GM21723 (cell line): ENCODE data around the gene TNFRSF13B.
"Not testable (repeated sequence)": the region's sequence is repeated elsewhere in the genome, so short reads cannot be mapped to it uniquely, and the experiment has no call there.

ENCODE experiments used
- ATAC-seq: cut with Tn5 transposase; IDR thresholded peaks from one replicate; pipeline ENCODE4 v1.9.1; 2021; ENCODE audit warnings: mild to moderate bottlenecking, moderate library complexity; ENCODE audit not compliant: unreplicated experiment

TNFRSF13B gene

DNA sequence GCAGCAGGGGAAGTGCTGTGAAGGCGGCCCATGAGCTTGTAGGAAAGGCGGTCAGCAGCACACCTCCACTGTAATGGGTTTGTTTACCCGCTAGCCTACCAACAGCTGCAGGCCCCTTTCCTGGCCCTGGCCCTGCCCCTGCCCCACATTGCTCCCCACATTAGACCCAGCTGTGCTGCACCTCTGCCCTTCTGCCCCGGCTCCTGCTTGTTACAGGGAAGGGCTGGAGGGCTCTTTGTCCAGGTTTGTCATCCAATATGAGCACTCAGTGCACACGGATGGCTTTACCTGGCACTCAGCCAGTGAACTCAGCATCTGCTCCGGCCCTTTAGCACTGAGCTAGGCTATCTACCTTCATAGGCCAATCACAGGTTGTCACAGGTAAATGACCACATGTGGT, 36.0 kb upstream of the TNFRSF13B start:
- not testable (repeated sequence) for ATAC-seq

DNA sequence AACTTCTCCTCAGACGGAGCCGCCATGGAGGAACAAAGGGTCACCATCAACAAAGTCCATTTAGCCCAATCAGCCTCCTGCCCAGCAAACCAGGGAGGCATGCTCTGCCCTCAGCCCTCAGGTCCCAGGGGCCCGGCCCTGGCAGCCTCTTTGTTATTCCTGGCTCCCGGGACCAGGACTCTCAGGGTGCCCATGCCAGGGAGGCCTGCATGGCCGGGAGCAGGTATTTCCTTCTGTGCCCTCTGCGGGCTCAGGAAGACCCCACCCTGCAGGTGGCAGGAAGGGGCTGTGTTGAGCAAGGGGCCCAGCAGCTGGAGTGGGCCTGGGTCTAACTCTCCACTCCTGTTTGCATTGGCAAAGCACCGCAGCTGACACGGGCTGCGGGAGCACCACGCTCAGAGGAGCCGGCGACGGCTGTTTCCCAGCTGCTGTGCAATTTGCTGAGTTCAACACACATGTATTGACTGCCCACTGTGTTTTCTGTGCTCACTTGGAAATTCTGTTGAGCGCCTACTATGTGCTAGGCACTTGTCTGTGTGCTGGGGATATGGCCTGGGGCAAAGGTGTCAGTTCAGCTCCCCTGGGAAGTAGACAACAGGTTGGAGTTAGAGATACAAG, 33.2 kb upstream of the TNFRSF13B start:
- not testable (repeated sequence) for ATAC-seq

DNA sequence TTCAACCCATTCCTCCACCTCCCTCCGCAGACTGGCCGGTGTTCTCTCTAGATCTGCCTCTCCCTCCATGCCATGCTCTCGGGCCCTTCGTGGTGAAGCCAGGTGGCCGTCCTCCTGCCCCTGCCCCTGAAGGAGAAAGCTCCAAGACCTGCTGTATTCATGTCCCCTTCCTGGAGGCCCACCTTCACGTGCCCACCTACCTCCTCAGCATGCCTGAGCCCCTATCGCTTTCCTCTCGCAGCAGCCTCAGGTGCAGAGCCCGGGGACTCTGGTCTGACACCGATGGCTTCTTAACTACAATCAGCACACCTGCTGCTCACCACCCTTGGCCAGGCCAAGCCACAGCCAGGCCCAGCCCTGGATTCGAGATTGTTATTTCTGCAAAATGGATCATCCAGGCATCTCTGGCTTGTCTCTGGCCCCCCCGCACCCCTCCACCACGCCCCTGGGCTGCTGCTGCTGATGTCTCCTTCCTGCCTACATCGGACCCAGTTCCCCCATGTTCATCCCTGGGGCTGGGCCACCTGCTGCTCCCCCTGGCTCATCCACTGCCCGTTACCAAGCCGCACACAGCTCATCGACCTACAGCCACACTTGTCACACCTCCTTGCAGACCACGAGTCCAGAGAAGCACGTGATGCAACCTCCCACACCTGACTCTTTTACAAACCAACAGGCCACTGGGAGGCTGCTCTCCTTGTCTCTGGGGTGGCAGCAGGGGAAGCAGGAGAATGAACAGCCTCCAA, 32.5 kb upstream of the TNFRSF13B start:
- no peak for ATAC-seq

DNA sequence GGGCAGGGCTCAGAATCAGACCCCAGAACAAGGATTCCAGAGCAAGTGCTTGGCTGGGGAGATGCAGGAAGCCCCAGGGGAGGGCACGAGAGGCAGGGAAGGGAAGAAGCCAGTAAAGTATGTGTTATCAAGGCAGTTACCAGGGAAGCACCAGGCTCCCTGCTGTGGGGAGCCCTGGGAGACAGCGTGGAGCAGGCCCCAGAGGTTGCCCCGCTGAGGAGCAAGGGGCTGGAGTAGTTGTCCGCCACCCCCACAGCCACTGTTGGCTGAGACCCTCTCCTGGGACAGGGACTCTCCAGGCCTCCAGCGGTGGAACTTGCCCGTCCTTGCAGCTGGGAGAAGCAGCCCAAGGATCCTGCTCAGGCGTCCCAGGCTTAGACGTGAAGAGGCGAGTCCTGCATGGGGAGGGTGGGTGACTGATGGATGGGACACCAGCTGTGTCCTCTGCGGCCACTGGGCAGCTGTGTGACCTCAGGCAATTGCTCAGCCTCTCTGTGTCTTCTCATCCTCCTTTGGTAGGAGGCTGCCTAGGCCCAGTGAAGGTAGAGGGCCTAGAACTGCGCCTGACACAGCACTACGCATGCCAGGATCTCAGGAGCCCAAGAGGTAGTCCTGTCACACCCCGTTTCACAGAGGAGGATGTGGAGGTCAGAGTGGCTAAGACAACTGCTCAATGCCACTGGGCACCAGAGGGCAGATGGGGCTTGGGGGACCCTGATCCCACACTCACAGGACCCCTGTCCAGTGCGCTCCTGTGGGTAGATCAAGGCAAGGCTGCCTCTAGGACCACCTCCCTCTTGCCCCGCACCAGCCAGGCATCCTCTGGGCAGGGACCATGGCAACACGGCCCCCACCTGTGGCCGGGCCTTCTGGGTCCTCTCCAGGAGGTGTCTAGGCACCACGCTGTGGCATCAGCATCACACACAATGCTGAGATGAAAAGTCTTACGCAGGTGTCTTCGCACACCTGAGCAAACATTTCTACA, 31.1 kb upstream of the TNFRSF13B start:
- not testable (repeated sequence) for ATAC-seq

DNA sequence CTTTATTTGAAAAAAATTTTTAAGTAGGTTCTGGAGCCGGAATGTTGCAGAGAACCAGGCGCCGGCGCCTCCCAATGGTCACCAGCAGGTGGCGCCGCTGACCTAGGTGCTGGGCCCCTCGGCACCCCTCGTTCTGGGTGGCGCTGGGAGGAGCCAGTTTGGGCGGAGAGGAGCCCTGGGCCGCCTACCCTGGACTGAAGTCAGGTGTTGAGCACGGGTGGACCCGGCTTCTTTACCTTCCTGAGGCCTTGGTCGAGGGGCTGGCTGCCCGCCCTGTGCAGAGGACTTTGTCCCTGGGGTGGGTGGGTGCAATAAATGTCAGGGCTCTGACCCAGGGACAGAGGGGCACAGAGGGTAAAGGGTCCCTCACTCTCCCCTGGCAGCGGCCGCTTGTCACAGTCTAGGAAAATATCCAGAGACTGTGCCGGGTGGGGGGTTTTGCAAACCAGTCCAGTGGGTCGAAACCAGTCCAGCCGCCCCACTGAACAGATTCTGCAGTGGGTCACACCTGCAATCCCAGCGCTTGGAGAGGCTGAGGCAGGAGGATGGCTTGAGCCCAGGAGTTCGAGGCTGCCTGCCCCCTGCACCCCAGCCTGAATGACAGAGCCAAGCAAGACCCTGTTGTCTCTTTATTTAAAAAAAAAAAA, 30.1 kb upstream of the TNFRSF13B start:
- no peak for ATAC-seq

DNA sequence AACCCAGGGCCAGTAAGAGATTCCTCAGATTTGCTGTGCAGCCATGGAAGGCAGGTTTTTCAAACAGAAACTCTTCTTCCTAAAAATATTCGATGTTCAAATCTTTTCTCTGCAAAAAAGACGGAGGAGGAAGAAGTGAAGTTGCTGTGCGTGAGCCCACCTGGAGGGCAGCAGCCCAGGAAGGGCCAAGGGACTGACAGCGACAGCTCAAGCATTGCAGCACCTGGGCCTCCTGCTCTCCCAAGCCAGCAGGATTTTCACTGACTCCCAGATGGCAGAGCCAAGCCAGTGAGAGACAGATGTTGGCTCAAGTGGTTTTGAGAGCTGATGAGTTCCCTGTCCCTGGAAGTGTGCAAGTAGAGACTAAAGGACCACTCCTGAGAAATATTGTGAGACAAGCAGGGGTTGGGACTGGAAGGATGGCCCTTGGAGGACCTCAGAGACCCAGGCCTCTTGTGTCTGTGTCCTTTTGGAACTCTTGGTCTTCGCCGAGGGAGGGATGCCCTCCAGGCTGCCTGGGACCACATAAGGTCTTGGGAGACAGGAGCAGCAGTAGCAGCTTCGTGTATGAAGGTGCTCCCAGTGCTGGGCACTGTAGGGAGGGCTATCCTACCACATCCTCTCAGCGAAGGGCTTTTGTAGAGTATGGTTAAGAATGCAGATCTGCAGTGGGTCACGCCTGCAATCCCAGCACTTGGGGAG, 29.3 kb upstream of the TNFRSF13B start:
- no peak for ATAC-seq

DNA sequence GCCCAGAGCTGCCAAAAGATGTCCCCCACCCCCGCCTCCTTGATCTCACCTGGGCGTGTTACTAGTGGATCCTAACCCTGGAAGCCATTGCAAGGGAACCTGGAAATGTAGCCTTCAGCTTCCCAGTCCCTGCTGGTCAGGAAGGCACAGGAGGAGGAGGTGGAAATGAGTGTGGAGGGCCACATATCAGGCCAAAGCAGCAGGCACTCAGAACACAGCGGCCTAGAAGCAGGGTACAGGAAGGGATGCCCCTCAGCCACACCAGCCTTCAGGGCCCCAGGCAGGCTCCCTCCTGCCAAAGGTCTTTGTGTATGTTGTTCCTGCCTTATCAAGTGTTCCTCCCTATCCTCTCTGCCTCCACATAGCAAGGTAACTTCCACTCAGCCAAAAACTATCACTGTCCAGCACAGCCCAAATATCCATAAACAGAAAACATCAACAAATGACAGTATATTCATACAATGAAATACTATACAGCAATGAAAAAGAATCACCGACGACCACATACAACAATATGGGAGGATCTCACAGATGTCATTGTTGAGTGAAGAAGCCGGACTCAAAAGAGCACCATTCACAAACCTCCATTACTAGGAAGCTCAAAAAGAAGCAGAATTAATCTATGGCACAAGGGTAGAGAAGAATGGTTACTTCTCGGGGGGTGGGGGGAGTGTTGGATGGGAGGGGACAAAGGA, 28.2 kb upstream of the TNFRSF13B start:
- no peak for ATAC-seq

DNA sequence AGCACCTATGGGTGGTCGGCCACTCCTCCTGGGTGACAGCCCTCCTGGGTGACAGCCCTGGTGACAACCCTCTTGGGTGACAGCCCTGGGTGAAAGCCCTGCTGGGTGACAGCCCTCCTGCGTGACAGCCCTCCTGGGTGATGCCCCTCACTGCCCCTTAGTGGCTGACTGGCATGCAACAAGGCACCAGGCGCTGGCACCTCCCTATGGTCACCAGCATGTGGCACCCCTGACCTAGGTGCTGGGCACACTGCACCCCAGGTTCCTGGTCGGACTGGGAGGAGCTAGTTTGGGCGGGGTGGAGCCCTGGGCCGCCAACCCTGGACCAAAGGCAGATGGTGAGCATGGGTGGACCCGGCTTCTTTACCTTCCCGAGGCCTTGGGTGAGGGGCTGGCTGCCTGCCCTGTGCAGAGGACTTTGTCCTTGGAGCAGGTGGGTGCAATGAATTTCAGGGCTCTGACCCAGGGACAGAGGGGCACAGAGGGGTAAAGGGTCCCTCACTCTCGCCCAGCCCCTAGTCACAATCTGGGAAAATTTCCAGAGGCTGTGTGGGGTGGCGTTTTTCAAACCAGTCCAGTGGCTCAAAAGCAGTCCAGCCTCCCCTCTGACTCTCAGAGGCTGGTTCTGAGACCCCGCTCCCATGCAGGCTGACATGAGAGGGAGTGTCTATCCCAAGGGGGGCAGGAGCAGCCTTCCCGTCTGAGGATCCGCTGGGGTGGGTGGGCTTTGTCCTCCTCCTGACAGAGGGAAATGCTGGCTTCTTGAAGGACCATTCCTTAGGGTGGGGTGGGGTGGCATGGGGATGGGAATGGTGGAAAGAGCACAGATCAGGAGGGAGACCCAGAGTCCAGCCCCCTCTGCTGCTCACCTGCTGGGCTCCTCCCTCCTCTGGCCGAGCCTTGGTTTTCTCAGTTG, 25.9 kb upstream of the TNFRSF13B start:
- ATAC-seq = peak; percentile 68

DNA sequence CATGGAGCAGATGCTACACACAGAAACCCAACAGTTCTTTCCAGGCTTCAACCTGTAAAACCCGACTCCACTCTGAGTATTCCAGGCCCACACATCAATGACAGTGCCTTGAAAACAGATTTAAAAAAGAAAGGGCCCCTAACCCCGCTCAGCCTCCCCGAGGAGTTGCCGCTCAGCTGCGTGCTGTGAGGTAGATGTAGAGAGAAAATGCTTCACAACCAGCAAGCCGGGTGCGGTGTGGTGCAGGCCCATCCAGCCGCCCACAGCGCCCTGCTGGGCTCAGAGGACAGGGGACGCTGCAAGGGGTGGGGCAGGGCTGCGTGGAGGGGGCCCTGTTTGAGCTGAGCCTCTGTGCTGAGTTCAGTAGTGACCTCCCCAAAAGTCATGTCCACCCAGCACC, 24.8 kb upstream of the TNFRSF13B start:
- ATAC-seq = not testable (repeated sequence)

DNA sequence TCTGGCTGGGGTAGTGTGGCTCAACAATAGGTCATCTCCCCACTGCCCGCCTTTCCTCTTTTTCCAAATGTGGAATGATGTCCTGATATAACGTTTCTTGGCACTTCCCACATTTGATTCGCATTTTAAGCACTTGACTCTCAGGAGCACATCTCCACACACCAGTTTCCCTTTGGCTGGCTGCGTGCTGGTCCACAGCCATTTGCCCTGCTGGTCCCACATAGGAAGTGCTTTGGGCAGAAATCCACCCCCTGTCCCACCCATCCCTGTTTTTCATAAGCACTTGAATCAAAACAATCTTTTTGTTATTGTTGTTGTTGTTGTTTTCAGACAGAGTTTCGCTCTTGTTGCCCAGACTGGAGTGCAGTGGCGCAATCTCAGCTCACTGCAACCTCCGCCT, 24.0 kb upstream of the TNFRSF13B start:
- ATAC-seq = no peak

DNA sequence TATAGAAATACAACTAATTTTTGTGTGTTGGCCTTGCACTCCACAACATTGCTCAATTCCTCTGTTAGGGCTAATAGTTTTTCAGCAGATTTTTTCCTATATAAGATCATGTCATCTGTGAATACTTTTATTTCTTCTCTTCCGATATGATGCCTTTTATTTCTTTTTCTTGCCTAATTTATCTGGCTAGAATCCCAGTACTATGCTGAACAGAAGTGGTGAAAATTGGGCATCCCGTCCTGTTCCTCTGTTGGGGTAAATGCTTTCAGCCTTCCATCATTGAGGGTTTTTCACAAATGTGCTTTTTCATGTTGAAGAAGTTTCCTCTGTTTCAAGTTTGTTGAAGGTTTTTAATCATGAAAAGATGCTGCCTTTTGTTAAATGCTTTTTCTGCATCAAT, 22.7 kb upstream of the TNFRSF13B start:
- ATAC-seq = no peak

DNA sequence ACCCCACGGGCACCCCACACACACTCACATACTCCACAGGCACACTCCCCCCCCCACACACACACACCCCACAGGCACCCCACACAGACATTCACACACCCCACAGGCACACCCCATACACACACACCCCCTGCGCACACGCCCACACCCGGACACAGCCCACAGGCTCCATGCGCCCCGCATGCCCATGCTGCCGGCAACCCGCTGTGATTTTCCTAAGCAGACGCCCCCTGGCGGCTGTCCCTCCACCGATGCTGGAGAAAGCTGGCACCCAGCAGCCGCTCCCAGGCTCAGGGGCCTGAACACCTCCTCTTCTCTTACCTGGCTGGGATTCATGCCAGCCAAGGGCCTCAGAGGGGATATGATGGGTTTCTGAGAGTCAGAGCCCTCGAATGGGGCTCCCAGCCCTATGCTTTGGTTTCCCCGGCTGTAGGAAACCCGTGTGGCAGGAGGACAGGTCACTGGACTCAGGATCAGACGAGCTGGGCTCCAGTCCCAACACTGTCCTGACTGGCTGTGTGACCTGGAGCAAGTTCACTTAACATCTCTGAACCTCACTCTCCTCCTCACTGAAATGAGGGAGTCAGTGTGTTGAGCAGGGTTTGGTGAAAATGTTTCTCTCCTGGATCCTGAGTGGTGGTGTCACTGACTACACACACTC, 19.6 kb upstream of the TNFRSF13B start:
- ATAC-seq = no peak

DNA sequence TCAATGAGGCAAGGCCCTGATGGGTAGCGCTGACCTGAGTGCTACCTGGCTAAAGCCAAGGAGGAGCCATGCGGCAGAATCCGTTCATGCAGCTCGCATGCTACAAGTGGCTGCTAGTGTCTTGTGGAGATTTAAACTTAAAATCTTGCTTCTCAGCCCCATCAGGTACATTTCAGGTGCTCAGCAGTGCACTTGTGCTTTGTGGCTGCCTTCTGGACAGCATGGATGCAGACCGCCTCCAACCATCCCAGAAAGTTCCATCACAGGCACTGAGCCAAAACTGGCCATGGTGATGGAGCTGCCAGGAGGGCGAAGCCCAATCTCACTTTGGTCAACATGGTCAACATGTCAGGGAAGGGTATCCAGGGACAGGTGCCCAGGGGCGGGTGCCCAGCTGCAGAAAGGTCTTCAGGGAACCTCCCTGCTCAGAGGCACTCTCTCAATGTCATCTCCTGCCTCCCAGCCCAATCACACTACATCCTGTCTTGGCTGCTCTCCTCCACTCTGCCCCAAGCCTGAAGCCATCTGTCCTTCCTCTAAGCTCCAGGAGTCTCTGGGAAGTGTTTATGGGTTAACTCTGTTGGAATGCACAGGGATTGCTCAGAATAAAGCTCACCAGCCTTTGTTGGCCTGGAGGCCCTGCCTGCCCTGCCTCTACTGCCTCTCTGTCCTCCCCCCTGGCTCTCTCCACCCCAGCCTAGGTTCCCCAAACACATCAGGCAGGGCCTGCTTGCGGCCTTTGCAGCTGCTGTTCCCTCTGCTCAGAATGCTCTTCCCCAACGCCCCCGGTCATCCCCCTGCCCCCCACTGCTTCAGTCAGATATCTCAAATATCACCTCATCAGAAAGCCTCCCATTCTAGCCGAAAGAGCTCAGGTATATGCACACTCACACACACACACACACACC, 18.3 kb upstream of the TNFRSF13B start:
- no peak for ATAC-seq

DNA sequence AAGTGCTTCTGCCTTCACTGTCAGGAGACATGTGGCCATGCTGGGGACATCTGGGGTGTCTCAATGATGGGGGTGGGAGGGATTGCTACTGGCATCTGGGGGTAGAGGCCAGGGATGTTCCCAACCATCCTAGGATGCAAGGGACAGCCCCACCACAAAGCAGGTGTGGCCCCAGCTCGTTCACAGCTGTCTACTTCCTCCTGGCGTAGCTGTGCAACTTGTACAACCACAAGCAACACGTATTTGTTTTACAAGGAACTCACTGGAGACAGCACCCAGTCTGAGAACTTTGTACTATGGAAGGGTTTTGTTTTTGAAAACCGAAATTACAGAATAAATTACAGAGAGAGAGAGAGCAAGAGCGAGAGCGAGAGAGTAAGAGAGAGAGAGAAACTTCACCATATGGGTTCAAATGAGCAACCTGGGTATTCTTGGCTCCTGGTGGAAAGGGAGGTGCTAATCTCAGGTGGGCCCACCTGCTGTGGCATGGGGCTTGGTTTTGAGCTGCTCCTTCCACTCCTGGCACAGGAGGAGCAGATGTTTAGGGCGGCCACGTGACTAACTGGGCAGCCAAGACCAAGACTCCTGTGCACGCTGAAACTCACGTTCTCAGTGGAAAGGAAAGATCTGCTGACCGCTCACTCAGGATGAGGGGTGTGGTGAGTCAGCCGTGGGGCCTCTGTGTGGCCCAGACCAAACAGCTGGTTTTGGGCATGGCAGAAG, 17.5 kb upstream of the TNFRSF13B start:
- ATAC-seq = peak; percentile 34

DNA sequence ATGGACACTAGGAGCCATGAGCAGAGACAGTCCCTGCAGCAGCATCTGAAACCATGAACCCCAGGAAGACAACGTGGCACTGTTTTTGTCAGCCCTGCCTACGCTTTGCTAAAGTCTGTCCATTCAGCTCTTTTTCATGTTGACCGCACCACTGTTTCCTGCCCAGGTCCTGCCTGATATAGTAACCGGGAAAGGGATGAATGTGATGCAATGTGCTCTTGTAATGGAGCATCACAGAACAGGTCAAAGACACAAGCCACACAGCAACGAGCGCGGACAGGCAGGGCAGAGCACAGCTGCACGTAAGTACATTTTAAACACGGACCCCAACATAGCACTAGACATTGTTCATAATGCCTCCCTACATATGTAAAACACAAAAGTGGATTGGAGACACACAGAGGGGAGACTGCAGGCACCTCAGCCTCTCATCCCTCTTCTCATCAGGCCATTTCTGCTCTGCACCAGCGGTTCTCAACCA, 16.9 kb upstream of the TNFRSF13B start:
- ATAC-seq = peak; percentile 7

DNA sequence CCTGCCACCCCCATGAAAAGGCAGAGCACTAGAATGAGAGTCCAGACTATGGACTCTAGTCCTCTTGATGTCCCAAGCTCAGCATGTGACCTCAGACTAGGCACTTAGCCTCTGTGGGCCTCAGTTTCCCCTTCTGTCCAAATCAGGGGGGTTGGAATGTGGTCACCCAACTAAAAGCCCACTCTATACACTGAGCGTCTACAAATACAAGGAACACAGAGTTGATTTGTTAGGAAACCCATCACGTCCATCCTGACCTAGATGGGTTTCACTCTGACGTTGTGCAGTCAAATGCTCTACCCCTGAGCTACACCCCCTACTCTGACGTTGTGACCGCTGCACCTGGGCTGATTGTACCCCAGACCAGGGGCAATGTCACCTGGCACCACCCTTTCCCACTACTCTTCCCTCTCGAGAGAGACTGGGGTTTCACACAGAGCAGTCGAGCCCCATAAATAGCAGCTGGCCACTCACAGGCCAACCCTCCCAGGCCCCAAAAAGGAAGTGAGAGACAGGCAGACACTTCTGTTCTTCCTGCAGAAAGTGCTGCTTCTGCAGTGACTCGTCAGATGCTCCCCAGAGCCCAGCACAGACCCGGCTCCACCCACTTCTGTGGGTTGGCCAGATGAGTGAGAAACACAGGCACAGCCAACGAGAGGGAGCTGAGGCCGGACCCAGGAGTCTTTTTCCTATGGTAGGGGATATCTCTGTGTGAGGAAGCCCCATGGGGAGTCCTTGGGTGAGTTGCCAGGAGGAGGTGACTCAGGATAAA, 16.1 kb upstream of the TNFRSF13B start:
- ATAC-seq = peak; percentile 65
